ENCODE data around the gene TTC16. TPM values are rescaled to one million over a fixed set of nuclear protein-coding genes. Genes with fewer than 3 reads are reported as not detected.
A peak's percentile ranks its signal among the peaks of the same experiment; 100 is the strongest.

TTC16 gene
- total and polyA plus RNA-seq, 5 donors = 0.06 to 0.14 (median 0.13) TPM; not detected in 1

GRCh38 chr9:127744398-127745110, 28.7 kb downstream of the TTC16 start:
- no peaks in the 10 kb centered on the region for H3K4me1 ChIP-seq (ENCODE audit: control insufficient read depth, insufficient read depth, low read length)
- ATAC-seq (no peak), DNase-seq (peak in 2 of 3 donors; percentile 45 to 52)
- H3K9me3 ChIP-seq (ENCODE audit: control insufficient read depth, low read length) = no peaks in the 10 kb centered on the region
- H3K27me3 ChIP-seq (ENCODE audit: control insufficient read depth, insufficient read depth) = no peaks in the 10 kb centered on the region
- 88% methylated on average over 19 of the region's 19 CpGs for WGBS
- H3K4me3 ChIP-seq (ENCODE audit: low read length) = no peak overlapping the region
- H3K27ac ChIP-seq (ENCODE audit: low read length) = no peak overlapping the region
- intact Hi-C loops (cut with DNase I) = no loop called here

DNA sequence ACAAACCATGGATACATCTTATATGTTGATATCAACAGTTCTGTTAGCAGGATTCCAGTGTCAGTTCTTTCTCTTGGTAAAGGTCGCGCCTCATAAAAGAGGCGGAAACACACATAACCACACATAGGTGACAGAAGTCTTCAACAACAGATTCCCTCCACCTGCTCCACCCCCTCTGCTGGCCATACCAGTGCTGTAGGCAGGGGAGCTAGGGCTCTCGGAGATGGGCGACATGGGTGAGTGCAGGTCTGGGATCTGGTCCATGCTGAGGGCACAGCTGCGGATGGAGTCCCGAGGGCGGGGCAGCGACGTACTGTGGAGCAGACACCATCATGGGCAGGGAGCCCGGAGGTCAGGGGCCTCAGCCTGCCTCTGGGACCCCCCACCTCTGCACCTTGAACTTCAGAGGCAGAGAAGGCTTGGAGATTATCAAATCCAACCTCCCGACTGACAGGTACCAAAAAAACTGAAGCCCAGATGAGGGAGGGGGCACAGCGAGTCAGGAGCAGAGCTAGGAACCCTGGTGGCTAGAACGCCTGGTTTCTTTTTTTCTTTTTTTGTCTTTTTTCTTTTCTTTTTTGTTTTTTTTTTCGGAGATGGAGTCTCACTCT, 31.2 kb downstream of the TTC16 start:
- intact Hi-C loops (cut with DNase I) = no loop called here
- H3K9me3 ChIP-seq (ENCODE audit: control insufficient read depth, low read length) = no peaks in the 10 kb centered on the region
- no peak for ATAC-seq
- no peaks in the 10 kb centered on the region for H3K27me3 ChIP-seq (ENCODE audit: control insufficient read depth, insufficient read depth)
- peak in 1 of 3 donors; percentile 54 for DNase-seq
- H3K4me1 ChIP-seq (ENCODE audit: control insufficient read depth, insufficient read depth, low read length) = no peaks in the 10 kb centered on the region
- H3K27ac ChIP-seq (ENCODE audit: low read length) = no peak overlapping the region
- 77% methylated on average over 15 of the region's 15 CpGs for WGBS
- H3K4me3 ChIP-seq (ENCODE audit: low read length) = no peak overlapping the region

DNA sequence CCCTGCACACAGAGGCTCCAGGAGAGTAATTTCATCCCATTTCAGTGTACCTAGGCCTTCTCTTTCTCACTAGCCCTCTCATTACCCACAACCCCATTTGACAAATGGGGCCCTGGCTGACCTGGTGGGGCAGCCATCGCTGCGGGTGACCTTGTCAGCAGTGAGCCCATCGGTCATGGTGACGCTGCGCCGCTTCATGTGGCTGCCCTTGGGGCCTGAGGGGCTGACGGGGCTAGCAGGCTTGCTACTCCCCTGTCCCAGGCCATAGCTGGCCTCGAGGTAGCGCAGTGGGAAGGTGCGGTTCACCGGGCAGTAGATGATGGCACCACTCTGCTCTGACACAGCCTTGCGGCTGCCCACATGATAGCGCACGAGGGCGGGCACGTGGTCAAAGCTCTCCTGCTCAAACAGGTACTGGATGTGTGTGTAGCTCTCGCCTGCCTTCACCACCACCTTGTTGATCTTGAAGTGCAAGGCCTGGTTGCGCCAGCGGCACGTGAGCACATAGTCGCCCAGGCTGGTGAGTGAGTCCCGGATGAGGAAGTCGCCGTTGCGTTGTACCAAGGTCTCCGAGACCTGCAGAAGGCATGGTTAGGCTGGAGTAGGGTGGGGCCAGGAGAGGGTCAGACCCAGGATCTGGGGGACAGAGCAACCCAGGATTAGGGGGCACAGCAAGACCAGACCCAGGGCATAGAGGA, 33.4 kb downstream of the TTC16 start:
- no peaks in the 10 kb centered on the region for H3K9me3 ChIP-seq (ENCODE audit: control insufficient read depth, low read length)
- ATAC-seq (no peak), DNase-seq (peak in 1 of 3 donors; percentile 40)
- H3K27ac ChIP-seq (ENCODE audit: low read length) = no peak overlapping the region
- WGBS = 91% methylated on average over 26 of the region's 26 CpGs
- H3K4me3 ChIP-seq (ENCODE audit: low read length) = no peak overlapping the region
- no peaks in the 10 kb centered on the region for H3K4me1 ChIP-seq (ENCODE audit: control insufficient read depth, insufficient read depth, low read length)
- intact Hi-C loops (cut with DNase I) = no loop called here
- no peaks in the 10 kb centered on the region for H3K27me3 ChIP-seq (ENCODE audit: control insufficient read depth, insufficient read depth)

GRCh38 chr9:127751269-127752054, 35.6 kb downstream of the TTC16 start:
- intact Hi-C loops (cut with DNase I) = no loop called here
- no peak overlapping the region for H3K27ac ChIP-seq (ENCODE audit: low read length)
- H3K27me3 ChIP-seq (ENCODE audit: control insufficient read depth, insufficient read depth) = no peaks in the 10 kb centered on the region
- no peaks in the 10 kb centered on the region for H3K9me3 ChIP-seq (ENCODE audit: control insufficient read depth, low read length)
- no peak overlapping the region for H3K4me3 ChIP-seq (ENCODE audit: low read length)
- 40% methylated on average over 10 of the region's 10 CpGs for WGBS
- peak in 1 of 3 donors; percentile 70 for DNase-seq
- no peak for ATAC-seq
- H3K4me1 ChIP-seq (ENCODE audit: control insufficient read depth, insufficient read depth, low read length) = no peaks in the 10 kb centered on the region

DNA sequence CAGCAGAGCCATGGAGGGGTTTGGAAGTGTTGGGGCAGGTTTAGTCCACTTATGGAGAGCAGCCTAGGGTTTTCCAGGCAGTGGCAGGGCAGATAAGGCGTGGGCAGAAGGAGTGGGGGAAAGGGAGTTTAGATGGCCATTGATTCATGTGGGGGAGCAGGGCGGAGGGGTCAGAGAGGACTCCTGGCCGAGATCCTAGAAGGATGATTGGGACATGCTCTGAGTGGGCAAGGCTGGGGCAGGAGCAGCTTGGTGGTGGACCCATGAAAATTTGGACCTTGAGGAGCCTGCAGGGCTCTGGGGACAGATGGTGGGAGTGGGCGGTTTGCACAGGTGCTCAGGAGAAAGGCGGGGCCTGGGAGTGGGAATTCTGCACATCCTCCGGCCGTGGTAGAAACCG, 37.3 kb downstream of the TTC16 start:
- ATAC-seq (no peak), DNase-seq (peak in 1 of 3 donors; percentile 20)
- 77% methylated on average over 8 of the region's 8 CpGs for WGBS
- Histone ChIP-seq H3K9me3 (ENCODE audit: control insufficient read depth, low read length) (no peaks in the 10 kb centered on the region), H3K4me1 (ENCODE audit: control insufficient read depth, insufficient read depth, low read length) (no peaks in the 10 kb centered on the region), H3K4me3 (ENCODE audit: low read length) (no peak overlapping the region), H3K27ac (ENCODE audit: low read length) (no peak overlapping the region), H3K27me3 (ENCODE audit: control insufficient read depth, insufficient read depth) (no peaks in the 10 kb centered on the region)
- intact Hi-C loops (cut with DNase I) = no loop called here

GRCh38 chr9:127753622-127754021, 37.7 kb downstream of the TTC16 start:
- Histone ChIP-seq H3K4me3 (ENCODE audit: low read length) (no peak overlapping the region), H3K9me3 (ENCODE audit: control insufficient read depth, low read length) (no peaks in the 10 kb centered on the region), H3K4me1 (ENCODE audit: control insufficient read depth, insufficient read depth, low read length) (no peaks in the 10 kb centered on the region), H3K27ac (ENCODE audit: low read length) (no peak overlapping the region), H3K27me3 (ENCODE audit: control insufficient read depth, insufficient read depth) (no peaks in the 10 kb centered on the region)
- peak in 1 of 2 donors; percentile 4 for ATAC-seq
- WGBS = 78% methylated on average over 8 of the region's 8 CpGs
- DNase-seq = peak in 1 of 3 donors; percentile 28
- intact Hi-C loops (cut with DNase I) = no loop called here

DNA sequence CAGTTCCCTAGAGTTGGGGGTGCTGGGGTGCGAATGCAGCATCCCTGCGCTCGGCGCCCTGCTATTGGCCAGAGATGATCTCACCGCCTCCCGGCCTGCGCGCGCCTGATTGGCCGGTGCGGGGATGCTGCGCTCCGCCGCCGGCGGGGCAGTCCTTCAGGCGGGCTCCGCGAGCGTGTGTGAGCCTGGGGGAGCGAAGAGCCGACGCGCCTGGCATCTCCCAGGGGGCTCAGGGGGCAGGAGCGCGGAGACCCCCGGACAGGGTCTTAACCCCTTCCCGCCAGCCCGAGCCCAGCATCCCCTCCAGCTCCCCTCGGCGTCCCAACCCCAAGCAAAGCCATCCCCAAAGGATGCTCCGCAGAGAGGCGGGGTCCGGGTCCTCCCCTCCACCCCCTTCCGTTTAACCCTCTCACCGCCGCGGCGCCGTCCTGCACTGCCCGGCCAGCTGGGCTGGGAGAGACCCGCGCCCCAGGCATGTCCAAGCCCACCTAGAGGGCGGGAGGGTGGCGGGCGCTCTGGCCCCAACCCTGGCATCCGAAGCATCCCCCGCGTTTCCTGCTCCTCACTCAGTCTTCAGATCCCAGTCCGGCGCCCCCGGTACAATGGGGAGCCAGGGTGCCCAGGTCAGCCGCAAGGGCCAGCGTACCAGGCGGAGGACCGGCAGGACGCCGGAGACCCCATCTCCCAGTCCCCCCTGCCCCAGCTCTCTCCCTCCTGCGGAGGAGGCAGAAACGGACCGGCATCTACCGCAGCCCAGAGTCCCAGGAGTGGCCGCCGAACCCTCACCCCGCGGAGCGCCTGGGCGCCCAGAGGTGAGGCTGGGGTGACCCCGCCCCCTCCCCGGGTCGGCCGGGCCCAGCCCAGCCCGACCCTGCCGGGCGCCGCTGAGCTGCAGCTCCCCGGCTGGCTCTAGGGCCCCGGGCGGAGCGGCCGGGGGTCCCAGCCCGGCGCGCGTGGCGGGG, 38.5 kb downstream of the TTC16 start:
- Histone ChIP-seq H3K27me3 (ENCODE audit: control insufficient read depth, insufficient read depth) (no peaks in the 10 kb centered on the region), H3K27ac (ENCODE audit: low read length) (no peak overlapping the region)
- WGBS = 29% methylated on average over 86 of the region's 86 CpGs

DNA sequence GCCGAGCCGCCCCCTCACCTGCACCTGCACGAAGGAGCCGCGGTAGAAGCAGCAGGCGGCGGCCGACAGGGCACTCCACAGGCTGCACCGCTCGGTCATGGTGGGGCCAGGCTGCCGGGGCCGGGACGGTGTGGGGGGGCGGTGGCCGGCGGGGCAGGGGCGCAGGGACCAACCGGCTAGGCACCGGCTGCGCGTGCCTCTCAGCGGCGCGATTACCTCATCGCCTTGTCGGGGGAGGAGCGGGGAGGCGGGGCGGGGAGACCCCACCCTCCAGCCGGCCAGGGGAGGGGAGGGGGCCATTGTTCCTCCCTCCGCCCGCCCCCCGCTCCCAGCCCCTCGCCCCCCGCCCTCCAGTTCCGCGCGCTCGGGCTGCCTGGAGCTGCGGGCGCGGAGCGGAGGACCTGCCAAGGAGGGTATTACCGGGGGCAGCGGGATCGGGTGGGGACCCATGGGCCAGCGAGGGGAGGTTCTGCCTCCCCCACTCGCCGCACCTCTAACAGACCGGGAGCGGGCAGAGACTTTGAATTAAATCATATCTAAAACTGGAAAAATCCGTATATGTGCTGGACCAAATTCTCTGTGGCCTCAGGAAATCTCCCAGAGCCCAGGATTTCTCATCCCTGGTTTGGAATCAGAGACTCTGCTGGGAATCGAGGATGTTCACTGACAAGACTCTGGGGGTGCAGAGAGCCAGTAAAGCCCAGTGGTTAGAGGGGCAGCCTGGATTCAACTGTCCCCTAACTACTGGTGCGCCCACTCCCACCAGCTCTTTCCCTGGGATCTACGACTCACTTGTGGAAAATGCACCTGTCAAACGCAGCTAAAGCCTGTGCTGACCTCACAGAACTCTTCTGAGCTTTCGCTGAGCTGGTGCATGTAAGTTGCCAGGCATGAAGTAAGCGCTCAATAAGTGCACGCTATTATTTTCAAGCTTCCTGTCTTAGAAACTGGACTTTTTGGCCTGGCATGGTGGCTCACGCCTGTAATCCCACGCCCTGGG, 39.5 kb downstream of the TTC16 start:
- ATAC-seq (peak; percentile 48 to 70), DNase-seq (peak in 1 of 3 donors; percentile 57)
- Histone ChIP-seq H3K27ac (ENCODE audit: low read length) (no peak overlapping the region), H3K4me3 (ENCODE audit: low read length) (peak overlapping the region; percentile 32), H3K9me3 (ENCODE audit: control insufficient read depth, low read length) (no peaks in the 10 kb centered on the region), H3K4me1 (ENCODE audit: control insufficient read depth, insufficient read depth, low read length) (no peaks in the 10 kb centered on the region), H3K27me3 (ENCODE audit: control insufficient read depth, insufficient read depth) (no peaks in the 10 kb centered on the region)
- intact Hi-C loops (cut with DNase I) = no loop called here
- WGBS = 19% methylated on average over 60 of the region's 61 CpGs

More for the DNA sequence above, 38.5 kb downstream of the TTC16 start:
- peak in 1 of 3 donors; percentile 52 for DNase-seq
- H3K4me1 ChIP-seq (ENCODE audit: control insufficient read depth, insufficient read depth, low read length) = no peaks in the 10 kb centered on the region
- peak overlapping the region; percentile 32 for H3K4me3 ChIP-seq (ENCODE audit: low read length)
- intact Hi-C loops (cut with DNase I) = no loop called here
- peak; percentile 27 to 38 for ATAC-seq
- H3K9me3 ChIP-seq (ENCODE audit: control insufficient read depth, low read length) = no peaks in the 10 kb centered on the region

GRCh38 chr9:127756233-127756632, 40.4 kb downstream of the TTC16 start:
- Histone ChIP-seq H3K4me3 (ENCODE audit: low read length) (no peak overlapping the region), H3K27ac (ENCODE audit: low read length) (no peak overlapping the region), H3K4me1 (ENCODE audit: control insufficient read depth, insufficient read depth, low read length) (no peaks in the 10 kb centered on the region), H3K27me3 (ENCODE audit: control insufficient read depth, insufficient read depth) (no peaks in the 10 kb centered on the region), H3K9me3 (ENCODE audit: control insufficient read depth, low read length) (no peaks in the 10 kb centered on the region)
- WGBS = 90% methylated on average over 3 of the region's 3 CpGs
- DNase-seq (peak in 1 of 3 donors; percentile 2), ATAC-seq (no peak)
- intact Hi-C loops (cut with DNase I) = no loop called here

Measured in right cardiac atrium (tissue), 5 donors.